ENCODE measurements around the gene TAF6. TPM values are rescaled to one million over a fixed set of nuclear protein-coding genes. Genes with fewer than 3 reads are reported as not detected.

TAF6 gene
- total RNA-seq, 1 donor from 2014 or later: 80.5 TPM

DNA sequence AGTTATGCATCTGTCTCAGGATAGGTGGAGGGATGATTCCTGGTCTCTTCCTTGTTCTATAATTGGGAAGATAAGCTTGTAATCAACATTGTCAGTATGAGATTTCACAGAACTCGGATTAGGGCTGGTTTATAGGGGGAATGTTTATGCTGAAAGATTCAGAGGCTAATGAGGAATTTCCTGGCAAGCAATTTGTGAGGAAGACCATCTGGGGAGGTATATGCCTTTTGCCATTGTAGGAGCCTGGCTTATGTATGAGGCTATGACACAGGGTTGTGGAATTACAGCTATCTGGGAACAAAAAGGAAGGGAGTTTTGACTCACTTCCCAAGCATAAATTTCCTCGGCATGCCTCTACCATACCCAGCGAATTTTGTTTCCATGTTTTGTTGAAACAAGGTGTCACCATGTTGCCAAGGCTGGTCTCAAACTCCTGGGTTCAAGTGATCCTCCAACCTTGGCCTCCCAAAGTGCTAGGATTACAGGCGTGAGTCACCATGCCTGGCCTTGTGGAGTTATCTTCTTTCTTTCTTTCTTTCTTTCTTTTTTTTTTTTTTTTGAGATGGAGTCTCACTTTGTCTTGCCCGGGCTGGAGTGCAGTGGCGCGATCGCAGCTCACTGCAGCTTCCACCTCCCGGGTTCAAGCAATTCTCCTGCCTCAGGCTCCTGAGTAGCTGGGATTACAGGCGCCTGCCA is 32.0 kb downstream of the TAF6 start:
- peak; percentile 77 for DNase-seq (ENCODE audit: low read depth)
- H3K36me3 ChIP-seq (ENCODE audit: control insufficient read depth, insufficient read depth, low read length): peaks cover 4% of the 10 kb centered on the region
- TF ChIP-seq, protein P1, sequence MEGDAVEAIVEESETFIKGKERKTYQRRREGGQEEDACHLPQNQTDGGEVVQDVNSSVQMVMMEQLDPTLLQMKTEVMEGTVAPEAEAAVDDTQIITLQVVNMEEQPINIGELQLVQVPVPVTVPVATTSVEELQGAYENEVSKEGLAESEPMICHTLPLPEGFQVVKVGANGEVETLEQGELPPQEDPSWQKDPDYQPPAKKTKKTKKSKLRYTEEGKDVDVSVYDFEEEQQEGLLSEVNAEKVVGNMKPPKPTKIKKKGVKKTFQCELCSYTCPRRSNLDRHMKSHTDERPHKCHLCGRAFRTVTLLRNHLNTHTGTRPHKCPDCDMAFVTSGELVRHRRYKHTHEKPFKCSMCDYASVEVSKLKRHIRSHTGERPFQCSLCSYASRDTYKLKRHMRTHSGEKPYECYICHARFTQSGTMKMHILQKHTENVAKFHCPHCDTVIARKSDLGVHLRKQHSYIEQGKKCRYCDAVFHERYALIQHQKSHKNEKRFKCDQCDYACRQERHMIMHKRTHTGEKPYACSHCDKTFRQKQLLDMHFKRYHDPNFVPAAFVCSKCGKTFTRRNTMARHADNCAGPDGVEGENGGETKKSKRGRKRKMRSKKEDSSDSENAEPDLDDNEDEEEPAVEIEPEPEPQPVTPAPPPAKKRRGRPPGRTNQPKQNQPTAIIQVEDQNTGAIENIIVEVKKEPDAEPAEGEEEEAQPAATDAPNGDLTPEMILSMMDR (IDR thresholded peaks at IDR 0.05; ENCODE audit: insufficient read depth, low read length, poor library complexity, severe bottlenecking): no peak
- no peak overlapping the region for H3K4me3 ChIP-seq (ENCODE audit: low read depth, low read length)
- H3K27me3 ChIP-seq (ENCODE audit: control insufficient read depth, insufficient read depth, low read length): no peaks in the 10 kb centered on the region

DNA sequence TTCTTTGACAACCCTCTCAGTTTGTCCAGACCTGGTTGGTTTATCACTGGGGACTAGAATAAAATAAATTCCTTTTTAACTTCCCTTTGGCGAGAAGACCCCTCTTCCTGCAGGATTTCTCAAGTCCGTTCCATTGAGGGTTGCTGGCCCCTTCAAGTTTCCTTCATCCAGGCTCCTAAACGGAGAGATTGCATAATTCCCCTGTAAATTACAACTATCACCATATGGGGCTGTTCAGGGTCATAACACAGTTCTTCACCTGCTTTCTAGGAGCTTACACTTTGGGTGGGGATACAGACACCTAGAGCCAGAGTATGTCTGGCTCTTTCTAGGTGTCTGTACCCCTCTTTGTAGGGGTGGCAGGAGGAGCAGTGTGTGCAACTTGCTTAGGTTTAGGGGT is 33.6 kb downstream of the TAF6 start:
- no peak overlapping the region for H3K4me3 ChIP-seq (ENCODE audit: low read depth, low read length)
- DNase-seq (ENCODE audit: low read depth): no peak
- TF ChIP-seq, protein P1 (IDR thresholded peaks at IDR 0.05; ENCODE audit: insufficient read depth, low read length, poor library complexity, severe bottlenecking): no peak

GRCh38 chr7:100082978-100083377 is 36.2 kb downstream of the TAF6 start:
- Histone ChIP-seq H3K4me3 (ENCODE audit: low read depth, low read length) (no peak overlapping the region), H3K36me3 (ENCODE audit: control insufficient read depth, insufficient read depth, low read length) (peaks cover 2% of the 10 kb centered on the region), H3K27me3 (ENCODE audit: control insufficient read depth, insufficient read depth, low read length) (no peaks in the 10 kb centered on the region)
- no peak for DNase-seq (ENCODE audit: low read depth)
- TF ChIP-seq, protein P1 (IDR thresholded peaks at IDR 0.05; ENCODE audit: insufficient read depth, low read length, poor library complexity, severe bottlenecking): no peak

More for the DNA sequence above, 33.6 kb downstream of the TAF6 start:
- Histone ChIP-seq H3K36me3 (ENCODE audit: control insufficient read depth, insufficient read depth, low read length) (no peaks in the 10 kb centered on the region), H3K27me3 (ENCODE audit: control insufficient read depth, insufficient read depth, low read length) (no peaks in the 10 kb centered on the region)

GRCh38 chr7:100081535-100082102 is 37.5 kb downstream of the TAF6 start, which contains the start of gene ZNF3:
Gene ZNF3, minus strand, starts transcription at chr7:100081723. Its CDS starts 4,366 bp downstream, at chr7:100077357.
- DNase-seq (ENCODE audit: low read depth): peak; percentile 90
- Histone ChIP-seq H3K4me3 (ENCODE audit: low read depth, low read length) (peak within 1 kb of the TSS; percentile 96), H3K36me3 (ENCODE audit: control insufficient read depth, insufficient read depth, low read length) (peaks cover 2% of the 10 kb centered on the region), H3K27me3 (ENCODE audit: control insufficient read depth, insufficient read depth, low read length) (no peaks in the 10 kb centered on the region)
- TF ChIP-seq, protein P1 (IDR thresholded peaks at IDR 0.05; ENCODE audit: insufficient read depth, low read length, poor library complexity, severe bottlenecking): peak; percentile 75

GRCh38 chr7:100080907-100081534 is 38.1 kb downstream of the TAF6 start:
- H3K36me3 ChIP-seq (ENCODE audit: control insufficient read depth, insufficient read depth, low read length): peaks cover 3% of the 10 kb centered on the region
- peak overlapping the region; percentile 96 for H3K4me3 ChIP-seq (ENCODE audit: low read depth, low read length)
- H3K27me3 ChIP-seq (ENCODE audit: control insufficient read depth, insufficient read depth, low read length): no peaks in the 10 kb centered on the region
- TF ChIP-seq, protein P1 (IDR thresholded peaks at IDR 0.05; ENCODE audit: insufficient read depth, low read length, poor library complexity, severe bottlenecking): no peak
- DNase-seq (ENCODE audit: low read depth): no peak

Measured in kidney epithelial cell (primary cell).